ENCODE results near the gene DLG4.
A peak's percentile ranks its signal among the peaks of the same experiment; 100 is the strongest.

DLG4 gene

DNA sequence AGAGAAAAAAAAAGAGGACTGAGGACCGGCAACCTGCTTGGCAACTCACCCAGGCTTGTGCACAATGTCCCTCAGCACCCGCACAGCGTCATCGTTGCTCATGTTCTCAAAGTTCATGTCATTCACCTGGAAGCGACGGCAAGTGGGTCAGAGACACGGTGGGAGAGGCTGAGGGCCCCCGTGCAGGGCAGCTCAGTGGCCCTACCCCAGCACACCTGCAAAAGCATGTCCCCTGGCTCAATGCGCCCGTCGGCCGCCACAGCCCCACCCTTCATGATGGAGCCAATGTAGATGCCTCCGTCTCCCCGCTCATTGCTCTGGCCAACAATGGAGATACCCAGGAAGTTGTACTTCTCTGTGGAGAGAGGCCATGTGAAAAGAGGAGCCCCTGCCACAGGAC is 9.3 kb upstream of the DLG4 start:
- no peak for DNase-seq

DNA sequence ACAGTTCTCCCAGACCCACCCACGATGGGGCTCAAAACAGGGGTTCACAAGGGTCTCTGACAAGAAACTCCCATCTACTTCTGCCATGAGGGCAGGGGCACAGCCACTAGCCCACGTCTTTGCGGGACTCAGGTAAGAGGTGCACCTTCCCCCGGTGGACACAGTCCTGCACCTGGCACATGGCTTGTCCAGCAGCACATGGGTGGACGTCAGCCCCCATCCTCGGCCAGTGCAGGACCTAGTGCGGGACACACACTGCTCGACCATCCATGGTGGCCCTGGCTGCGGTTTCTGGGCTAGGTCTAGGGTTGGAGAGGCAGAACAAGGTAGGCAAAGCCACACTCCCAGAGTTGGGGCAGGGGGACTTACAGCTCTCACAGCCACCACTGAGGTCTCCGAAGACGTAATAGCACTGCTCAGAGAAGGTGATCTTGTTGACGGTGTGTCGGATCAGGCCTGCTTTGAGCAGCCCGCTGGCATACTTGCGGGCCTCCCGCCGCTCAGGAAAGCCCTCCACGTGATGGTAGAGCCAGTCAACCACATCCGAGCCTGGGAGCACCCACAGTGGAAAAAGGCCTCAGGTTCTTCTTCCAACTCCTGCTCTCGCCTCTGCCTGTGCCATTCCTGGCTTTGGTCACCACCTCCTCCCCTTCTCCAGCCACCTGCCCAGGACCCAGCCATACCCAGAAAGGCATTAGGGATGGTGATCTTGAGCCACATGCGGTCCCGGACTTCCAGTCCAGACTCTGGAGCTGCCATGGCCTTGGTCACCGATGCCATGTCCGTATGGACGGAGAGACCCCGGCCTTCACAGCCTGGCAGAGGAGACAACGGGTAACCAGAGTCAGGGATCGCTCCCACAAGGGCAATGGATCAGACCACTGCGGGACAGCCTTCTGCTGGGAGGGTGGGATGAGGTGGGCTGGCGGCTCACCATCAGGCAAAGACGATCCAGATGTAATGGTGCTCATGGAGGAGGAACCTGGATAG is 7.4 kb upstream of the DLG4 start:
- DNase-seq: no peak

DNA sequence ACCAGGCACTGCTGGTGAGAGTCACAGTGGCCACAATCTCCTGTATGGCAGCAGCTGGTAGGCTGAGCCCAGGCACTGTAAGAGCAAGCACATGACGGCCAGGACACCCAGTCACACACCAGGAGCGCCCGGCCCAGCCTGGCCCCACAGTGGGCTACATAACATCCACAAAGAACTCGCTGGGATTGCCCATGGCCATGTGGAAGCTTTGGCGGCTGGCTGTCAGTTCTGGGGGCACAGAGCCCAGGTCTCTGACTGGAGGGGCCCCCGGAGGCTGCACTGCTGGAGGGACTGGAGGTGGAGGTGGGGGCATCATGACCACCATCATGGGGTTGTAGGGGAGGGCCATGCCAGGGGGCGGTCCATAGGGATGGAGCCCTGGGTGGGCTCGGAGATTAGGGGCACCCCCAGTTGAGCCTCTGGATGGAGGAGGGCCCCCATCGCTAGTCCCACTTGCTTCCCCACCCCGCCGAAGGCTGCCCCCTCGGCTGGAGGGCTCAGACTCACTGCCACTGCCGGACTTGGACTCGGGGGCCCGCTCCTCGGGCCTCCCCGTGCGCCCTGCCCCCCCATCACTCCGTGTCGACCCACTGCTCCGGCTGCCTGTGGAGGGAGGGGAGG is 6.2 kb upstream of the DLG4 start:
- DNase-seq: no peak

DNA sequence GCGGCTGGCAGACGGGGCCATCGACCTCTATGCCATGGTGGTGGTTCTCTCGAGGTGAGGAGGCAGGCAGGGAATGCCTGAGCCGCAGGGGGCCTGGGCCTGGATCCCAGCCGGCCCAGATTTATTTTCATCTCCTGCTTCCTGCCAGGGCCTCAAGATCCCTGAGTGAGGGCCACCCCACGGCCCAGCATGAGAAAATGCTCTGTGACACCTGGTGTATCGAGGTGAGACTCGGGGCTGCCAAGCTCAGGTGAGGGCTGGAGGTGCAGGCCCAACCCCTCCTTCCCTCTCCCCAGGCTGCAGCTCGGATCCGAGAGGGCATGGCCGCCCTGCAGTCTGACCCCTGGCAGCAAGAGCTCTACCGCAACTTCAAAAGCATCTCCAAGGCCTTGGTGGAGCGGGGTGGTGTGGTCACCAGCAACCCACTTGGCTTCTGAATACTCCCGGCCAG is 5.0 kb upstream of the DLG4 start:
- DNase-seq: no peak

DNA sequence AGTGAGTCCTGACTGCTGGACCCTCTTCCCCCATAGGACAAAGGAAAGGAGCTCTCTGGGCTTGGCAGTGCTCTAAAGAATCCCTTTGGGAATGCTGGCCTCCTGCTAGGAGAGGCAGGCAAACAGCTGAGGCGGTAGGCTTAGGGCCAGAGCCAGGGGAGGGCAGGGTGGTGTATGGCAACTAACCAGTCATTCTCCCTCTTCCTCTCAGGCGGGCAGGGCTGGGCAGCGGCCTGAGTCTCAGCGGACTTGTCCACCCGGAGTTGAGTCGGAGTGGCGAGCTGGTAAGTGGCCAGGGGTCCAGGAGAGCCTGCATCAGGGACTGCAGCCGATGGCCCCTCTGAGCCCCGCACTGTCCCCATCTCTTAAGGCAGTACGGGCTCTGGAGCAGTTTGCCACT is 4.5 kb upstream of the DLG4 start:
- no peak for DNase-seq

DNA sequence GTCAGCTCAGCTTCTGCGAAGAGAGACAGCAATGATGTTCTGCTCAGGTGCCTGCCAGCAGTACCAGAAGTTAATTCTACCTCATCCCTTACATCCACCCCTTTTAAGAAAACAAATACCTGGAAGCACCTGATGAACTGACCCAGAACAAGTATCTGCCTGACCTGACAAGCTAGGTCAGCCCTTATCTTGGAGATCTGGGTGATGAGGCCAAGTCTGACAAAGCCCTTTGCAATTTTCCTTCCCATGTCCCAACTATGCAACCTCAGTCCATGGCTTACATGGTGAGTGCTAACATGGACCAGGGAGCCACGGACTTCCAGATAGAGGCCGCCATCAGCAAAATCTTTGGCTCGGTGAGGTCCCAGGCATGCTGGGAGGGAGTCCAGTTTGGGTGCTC is 3.7 kb upstream of the DLG4 start:
- no peak for DNase-seq

DNA sequence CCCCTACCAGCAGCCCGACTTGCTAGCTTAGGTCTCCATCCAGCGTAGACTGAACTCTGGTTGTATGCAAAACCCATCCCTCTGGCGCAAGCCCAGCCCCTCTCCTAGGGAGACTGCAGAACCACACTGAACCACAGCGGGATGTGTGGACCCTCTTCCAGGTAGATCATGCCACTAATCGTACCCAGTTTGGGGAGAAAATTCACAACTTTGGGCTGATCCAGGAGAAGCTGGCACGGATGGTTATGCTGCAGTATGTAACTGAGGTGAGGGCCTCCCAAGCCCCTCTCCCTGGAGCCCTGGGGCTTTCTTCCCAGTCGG is 3.3 kb upstream of the DLG4 start:
- DNase-seq: no peak

DNA sequence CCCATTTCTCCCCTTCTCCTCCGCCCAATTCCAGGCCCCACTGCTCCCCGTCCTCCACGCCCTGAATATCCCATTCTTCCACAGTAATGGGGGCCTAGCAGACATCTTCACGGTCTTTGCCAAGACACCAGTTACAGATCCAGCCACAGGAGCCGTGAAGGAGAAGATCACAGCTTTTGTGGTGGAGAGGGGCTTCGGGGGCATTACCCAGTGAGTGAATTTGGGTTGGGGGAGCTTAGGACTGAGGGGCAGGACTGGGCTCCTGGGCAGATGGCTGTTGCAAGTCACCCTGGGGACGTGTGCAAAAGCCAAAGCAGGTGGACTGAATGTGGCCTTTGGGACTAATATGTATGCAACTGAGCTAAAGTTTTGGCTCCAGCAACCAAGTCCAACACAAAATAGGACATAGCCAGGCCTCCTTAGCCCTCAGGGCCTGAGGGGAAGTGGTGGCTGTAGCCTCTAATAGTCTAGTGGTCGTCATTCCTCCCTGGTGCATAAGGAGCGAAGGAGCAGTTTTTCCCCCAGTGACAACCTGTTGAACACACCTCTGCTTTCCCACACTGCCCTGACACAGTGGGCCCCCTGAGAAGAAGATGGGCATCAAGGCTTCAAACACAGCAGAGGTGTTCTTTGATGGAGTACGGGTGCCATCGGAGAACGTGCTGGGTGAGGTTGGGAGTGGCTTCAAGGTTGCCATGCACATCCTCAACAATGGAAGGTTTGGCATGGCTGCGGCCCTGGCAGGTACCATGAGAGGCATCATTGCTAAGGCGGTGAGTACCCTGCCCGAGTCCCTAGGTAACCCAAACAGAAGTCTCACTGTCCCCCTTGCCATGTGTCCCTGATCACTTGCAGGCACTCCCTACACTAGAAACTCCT is 2.7 kb upstream of the DLG4 start:
- DNase-seq: no peak

DNA sequence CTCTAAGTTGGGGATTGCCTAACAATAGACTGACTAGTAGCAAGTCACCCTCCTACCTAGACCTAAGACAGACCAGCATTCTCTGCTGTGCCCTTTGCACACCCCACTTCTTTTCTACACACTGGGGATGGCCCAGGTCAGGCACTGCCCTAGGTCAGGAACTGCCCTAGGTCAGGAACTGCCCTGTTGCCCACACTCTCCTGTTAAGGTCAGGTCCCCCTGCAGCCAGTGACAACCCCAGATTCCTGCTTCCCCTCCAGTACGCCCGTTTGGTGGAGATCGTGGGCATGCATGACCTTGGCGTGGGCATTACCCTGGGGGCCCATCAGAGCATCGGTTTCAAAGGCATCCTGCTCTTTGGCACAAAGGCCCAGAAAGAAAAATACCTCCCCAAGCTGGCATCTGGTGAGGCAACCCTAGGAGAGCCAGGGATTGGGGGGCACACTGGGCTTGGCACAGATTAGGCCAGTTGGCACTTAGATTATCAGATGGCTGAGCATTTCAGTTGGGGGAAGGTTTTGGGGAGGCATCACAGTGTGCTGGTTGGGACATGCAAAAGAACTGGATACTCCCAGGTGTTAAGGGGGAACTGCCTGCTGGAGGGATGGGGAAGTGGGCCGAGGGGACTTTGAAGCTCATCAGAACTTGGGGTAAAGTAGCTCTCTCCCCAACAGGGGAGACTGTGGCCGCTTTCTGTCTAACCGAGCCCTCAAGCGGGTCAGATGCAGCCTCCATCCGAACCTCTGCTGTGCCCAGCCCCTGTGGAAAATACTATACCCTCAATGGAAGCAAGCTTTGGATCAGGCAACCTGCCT is 1.8 kb upstream of the DLG4 start:
- no peak for DNase-seq

DNA sequence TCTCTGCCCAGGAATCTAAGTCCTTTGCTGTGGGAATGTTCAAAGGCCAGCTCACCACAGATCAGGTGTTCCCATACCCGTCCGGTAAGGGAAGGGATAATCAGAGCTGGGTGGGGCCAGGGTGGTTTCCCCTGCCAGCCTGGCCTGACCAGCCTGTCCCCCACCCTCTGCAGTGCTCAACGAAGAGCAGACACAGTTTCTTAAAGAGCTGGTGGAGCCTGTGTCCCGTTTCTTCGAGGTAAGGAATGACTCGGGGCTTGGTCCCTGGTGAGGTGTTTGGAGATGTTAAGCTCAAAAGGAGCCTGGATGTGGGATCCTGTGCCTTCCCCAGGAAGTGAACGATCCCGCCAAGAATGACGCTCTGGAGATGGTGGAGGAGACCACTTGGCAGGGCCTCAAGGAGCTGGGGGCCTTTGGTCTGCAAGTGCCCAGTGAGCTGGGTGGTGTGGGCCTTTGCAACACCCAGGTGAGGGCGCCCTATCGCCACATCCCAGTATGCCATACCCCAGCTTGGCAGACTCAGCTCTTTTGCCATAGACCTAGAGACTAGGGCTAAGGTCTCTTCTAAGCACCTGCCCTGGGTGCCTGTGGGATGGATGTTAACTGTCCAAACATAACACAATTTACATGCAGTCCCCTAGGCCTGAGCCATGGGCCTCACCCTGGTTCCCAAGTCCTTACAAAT is 1.1 kb upstream of the DLG4 start:
- peak; percentile 35 to 60 for DNase-seq

DNA sequence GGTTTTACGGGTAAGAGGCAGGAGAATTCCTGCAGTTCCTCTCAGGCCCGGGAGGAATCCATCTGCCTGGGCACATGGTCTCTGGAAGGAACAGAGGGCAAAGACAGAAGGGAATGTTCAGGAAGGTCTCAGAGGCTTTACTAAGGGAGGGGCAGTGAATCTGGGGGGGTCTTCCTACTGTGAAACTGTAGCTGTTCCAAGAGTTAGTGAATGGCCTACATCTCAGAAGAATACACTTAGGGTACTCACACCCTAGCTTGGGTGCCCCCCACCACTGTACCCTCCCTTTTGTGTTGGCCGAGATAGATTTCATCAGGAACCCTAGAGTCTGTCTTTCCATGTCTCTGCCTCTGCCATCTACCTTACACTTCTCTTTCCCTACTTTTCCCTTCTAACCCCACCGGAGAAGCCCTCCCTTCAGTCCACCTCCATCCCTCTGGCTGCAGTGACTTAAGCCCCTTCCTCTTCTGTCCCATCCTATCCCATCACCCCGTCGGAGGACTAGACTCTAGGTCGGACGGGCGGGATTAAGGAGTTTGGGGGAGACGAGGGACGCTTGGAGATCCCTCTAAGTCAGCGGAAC is 316 bp downstream of the DLG4 start:
- DNase-seq: no peak

DNA sequence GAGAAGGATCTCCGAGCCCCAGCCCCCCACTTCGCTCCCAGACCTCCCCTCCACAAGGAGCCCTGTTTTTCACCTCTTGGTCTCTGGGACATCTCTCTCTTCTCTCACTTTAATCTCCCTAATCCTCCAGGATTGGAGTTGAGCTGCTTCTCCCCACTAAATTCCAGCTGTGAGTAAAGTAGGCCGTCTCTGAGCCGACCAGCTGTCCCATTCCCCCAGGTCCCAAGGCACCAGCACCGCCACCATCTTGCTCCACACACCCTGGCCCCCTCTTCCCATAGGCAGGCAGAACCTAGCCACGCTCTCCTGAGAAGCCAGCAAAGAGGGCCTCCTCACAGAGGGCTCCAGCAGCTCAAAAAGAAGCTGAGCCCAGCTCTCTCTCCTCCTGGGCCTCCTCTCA is 878 bp downstream of the DLG4 start:
- DNase-seq: no peak

DNA sequence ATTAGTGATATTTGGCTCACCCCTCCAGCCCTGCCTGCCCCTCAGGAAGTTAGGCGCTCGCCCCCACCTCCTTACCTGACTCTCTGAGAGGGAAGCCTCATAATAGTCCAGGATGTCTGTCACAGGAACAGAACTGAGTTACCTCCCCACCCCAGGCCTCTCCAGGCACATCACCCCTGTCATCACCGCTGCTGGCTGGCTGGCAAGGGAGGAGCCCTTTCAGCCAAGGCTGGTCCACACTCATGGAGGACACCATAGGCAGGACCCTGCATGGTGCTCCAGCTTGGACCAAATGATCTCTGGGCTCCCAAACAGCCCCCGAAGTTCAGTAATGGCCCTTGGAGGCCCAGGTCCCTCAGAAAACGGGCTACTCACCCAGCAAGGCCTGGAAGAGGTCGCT is 1.5 kb downstream of the DLG4 start:
- no peak for DNase-seq

DNA sequence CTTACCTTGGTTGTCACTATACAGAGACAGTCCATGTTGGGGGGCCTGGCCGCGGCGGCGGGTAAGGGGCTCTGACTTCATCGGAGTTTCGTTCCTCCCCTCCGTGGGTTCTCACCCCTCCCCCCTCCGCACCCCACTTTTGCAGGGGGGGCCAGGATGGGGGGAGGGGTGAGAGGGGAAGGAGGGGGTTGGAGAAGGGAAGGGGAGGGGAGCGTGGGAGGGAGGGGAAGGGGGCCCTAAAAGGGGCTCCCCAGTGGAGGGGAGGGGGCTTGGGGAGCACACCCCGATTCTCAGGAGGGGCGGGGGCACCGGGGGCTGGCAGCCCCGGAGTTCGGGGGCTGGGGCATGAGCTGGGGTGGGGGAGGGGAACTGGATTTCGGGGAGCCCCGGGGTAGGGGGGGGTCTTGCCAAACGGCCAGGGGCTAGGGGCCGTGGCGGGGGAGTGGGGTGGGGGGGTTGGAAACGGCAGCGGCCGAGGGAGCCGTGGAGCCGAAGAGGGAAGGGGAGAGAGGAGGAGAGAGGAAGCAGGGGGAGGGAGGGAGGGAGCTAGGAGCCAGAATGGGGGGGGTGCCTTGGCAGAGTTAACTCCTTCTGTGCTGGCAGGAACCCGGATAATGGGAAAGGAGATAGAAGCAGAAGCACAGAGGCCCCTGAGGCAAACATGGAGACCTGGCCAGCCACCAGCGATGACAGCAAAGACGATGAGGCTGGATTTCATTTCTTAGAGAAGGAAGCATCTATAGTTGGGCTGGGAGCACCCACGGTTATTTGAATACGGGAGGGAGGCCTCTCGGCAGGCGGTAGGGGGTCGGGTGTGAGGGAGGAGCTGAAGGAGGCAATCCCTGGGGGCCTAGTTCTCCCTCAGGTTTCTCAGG is 2.3 kb downstream of the DLG4 start:
- DNase-seq: no peak

DNA sequence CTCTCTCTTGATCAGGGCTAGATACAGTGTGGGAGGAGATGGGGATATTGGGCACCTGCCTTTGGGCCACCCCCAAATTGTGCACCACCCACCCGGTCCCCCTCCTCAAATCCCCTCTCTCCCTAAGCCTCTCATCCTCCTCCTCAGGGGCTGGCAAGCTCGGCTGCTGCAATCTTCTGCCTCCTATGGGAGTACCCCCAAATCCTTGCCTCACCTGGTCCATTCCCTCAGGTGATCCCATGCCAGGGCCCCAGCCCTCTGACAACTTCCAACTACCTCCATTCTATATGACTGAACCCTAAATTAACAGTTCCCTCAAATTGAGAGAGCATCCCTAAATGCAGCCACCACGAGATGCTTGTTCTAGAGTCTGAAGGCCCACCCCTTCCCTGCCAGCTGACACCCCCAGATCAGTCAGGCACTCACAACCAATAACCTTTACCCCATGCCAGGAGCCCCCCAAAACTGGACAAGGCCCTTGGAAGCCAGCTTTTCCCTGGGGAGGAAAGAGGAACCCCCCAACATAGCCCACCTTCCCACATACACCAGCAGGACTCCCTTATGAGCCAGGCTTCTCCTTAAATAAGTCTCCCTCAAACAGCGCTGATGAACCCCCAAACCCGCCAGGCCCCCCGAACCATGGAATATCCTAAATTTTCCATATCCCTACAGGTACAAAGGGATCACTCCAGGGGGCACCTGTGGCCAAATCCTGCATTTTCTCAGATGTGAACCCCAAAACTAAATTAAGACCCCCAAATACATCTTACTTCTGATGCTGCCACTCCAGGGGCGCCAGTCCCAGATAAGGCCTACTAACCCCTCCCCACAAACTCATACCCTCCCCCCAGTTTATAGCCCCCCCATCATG is 3.2 kb downstream of the DLG4 start:
- DNase-seq: no peak

DNA sequence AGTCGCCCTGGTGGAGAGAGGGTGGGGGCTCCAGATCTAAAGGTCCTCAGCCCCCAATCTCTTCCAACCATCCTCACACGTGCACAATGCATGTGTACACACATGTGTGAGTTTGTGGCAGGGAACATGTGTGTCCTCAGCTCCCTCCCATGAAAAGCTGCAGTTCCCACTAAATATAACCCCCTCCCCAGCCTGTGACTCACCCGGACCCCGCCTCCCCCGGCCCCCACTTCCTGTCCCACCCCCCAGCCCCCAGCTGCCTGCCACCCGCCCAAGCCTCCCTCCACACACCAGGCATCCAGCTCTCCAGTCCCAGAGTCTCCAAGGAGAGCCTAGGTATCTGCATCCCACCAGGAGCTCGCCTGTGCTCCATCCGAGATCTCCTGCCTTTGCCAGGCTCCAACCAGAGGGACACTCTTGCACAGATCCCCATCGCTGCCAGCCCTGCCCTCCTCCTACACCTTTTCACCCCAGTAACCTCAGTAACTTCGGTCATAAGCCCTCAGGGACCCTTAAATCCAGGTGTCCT is 3.9 kb downstream of the DLG4 start:
- DNase-seq: no peak

DNA sequence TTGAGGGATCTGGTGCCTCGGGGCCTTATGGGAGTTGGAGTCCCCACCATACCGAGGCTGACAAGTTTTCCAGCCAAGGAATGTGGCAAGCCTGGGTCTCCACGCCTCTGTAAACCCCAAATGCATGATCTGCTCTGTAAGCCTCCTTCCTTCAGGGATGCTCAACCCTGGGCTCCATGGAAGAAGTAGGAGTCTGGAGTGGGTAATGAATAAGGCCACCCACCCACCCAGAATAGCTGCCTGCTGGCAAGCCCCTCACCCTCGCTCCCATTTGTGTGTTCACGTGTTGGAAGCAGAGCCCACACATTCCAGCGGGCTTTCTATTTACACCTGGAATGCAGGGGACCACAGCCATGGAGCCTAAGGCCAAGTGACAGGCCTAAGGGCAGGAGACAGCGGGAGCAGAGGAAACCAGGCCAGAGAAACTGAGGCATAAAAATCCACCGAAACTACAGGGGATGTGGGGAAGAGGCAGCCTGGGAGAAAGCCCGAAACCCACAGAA is 4.4 kb downstream of the DLG4 start:
- DNase-seq: no peak

DNA sequence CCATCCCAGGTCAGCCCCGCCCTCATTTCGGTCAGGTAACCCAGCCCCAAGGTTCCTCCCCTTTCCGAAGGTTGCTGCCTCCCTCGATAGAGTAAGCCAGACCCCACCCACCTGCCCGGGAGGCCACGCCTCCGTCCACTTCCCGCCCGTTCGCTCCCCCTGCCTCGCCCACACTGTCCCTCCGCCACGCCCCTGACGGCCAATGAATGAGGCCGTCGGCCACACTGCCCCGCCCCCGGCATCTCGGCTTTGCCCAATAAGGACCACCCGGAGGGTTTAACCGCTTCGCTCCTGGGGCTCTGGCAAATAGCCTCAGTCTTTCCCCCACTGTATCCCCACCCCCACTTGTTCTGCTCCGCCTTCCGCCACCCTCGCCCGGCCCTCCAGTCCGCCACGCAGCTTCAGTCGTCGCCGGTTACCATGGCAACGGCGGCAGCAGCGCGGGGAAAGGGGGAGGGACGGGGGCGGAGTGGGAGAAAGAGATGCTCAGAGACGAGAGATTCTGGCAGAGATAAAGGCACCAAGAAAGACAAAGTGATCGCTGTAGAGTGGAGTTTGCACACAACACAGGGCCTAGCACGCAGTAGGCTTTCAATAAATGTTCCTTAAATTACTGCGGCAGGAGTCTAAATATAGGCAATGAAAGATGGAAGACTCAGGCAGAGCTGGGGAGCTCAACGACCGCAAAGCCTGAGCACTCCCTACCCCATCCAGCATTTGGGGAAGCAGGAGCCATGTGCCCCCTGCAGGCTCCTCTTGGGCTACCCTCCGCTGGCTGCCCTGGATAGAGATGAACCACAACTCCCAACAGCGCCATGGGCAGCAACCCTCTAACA is 5.1 kb downstream of the DLG4 start:
- DNase-seq: peak; percentile 99

Data from NCI-H1930 (cell line).